Pons (tissue), 1 donor: ENCODE measurements around the gene ENTPD7.
"Not testable (repeated sequence)": the region's sequence is repeated elsewhere in the genome, so short reads cannot be mapped to it uniquely, and the experiment has no call there.

ENCODE experiments used
- DNase-seq: peaks from one replicate; pipeline ENCODE4 v3.0.0-alpha.2; 2016; ENCODE audit warnings: low spot score

ENTPD7 gene

DNA sequence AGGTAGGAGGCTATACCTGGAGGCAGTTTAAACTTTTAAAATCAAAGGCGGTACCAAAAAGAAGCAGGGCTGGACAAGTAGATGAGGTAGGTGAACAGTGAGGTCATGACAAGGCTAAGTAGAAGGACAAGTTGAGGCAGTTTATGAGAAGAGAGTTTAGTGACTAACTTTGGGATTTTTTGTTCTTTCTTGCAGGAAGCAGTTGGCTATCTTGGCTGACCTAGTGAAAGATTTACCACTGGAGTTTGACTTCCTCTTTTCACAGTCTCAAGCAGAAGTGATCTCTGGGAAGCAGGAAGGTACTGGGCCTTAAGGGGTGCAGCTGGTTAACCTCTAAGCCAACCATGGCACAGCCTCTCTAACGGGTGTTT lies 26.3 kb downstream of the ENTPD7 start:
- DNase-seq, result peak; percentile 60

DNA sequence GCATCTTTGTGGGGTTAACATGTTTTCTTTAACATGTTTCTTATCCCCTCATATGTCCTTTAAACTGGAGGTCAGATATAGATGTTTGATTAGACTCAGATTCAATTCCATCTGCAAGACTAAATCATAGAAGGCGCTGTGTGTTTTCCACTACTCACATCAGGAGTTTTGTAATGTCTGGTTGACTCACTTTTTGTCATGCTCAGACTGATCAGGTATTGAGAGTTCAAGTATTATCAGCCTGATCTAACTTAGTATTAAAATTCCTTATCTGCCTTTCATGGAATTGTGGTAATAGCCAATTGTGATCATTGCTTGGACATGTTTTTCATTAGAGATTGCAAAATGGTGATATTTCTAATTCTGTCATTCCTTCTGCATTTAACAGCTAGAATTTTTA lies 30.2 kb downstream of the ENTPD7 start:
- DNase-seq, result no peak

DNA sequence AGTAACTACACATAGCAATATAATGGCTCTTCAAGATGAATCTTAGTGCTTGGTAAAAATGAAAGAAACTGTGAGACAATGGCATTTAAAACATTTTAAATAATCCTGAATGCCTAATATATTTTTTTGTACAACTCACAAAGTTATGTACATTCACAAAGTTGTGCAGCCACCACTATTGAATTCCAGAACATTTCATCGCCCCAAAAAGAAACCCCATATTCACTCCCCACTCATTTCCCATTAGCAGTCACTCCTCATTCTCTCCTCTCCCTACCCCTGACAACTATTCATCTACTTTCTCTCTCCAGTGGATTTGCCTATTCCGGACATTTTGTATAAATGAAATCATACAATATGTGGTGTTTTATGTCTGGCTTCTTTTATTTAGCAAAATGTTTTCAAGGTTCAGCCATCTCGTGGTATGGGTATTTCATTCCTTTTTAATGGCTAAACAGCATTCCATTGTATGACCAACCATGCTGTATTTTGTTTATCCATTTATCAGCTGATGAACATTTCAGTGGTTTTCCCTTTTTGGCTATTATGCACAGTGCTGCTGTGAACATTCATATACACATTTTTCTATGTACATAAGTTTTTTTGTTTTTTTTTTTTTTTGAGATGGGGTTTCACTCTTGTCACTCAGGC lies 34.7 kb downstream of the ENTPD7 start:
- DNase-seq, result no peak

DNA sequence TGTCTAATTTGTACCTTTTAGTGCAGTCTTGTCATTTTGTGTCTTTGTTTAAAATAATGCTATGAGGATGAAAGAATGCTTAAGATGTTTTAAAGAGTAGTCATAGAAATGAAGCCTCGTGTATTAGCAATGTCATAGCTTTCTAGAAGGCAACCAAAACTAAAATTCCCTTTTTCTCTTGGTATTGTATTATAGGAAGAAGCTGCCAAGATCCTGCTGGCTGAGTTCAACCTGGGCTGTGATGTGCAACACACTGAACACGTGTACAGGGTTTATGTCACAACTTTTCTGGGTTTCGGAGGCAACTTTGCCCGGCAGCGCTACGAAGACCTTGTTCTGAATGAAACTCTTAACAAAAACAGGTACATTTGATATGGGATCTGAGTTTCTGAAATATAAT lies 36.5 kb downstream of the ENTPD7 start:
- DNase-seq, result no peak

DNA sequence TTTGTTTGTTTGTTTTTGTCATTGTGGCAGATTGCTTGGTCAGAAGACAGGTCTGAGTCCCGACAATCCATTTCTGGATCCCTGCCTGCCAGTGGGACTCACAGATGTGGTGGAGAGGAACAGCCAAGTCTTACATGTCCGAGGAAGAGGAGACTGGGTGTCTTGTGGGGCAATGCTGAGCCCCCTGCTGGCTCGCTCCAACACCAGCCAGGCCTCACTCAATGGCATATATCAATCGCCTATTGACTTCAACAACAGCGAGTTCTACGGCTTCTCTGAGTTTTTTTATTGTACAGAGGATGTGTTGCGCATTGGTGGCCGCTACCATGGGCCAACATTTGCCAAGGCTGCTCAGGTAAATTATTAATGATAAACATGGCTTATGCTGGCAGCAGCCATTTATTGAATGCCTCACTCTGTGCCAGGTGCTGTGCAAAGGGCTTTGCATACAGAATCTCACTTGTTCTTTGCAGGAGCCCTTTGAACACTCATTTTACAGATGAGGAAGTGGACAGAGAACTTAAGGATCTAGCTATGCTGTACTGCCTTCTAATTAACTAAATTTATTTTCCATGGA lies 39.3 kb downstream of the ENTPD7 start:
- DNase-seq, result no peak

DNA sequence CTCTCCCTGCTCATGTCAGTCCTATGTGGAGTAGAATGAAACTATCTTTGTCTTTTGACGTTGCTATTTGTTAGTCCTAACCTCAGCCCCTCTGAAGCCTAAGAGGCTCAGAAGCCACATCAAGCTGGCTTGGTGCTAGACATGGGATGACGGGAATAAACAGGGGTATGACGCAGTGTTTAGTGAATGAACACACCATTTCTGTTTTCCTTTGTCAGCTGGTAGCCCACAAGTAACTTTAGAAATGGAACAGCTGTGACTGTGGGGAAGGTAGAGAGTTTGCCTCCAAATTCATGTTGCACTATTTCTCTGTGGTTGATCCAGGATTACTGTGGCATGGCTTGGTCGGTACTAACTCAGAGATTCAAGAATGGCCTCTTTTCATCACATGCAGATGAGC lies 41.3 kb downstream of the ENTPD7 start:
- no peak for DNase-seq

DNA sequence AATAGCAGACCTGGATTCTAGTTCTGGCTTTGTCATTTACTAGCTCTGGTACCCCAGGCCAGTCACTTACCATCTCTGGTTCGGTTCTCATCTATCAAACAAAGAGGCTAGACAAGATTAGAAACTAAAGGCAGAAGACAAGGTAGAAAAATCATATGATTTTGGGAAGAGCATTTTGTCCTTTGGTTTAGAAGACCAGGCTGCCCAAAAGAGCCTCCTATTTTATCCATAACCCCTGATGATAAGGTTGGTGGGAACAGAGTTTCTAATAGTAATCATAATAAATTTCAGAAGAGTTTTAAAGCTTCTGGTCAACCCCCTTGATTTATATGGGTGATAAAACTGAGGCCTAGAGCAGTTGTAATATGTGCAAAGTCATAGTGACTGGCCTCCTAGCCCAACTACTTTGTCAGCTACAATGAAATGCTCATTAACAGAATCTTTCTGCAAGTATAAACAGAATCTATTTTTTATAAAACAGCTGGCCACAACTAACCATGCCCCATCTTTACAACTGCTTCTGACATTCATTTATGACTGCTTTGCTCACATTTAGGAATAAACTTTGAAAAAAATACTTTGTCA lies 49.2 kb downstream of the ENTPD7 start:
- no peak for DNase-seq

DNA sequence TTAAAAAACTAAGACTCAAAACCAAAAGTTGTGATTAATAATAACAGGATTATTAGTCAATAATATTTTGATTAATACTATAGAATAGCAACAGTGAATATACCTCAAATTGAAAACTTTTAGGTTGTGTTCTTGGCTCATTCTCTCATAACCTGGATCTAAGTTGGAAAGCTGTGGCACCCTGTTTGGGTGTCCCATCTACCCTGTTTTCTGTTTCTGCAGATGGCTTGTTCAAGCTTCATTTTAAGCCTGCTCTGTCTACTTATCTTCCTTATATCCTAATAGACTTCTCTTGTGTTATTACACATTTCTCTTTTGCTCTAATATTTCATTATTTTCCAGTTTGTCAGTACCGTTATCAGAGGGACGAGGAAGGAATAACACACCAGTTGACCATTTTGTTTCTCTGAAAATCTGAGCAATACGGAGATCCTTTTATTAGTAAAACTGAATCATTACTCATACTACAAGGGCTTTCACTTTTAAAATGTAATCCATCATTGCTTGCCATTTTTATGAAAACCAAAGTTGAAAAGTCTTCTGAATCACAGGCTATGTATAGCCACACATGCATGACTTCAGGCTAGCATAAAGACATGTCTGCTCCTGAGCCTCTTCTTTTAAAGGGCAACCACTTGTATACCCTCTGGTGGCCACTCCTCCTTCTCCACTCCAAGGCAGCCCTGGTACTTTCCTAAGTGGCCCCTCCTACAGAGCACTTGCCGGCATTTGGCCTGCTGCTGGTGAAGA lies 50.3 kb downstream of the ENTPD7 start:
- DNase-seq, result no peak

DNA sequence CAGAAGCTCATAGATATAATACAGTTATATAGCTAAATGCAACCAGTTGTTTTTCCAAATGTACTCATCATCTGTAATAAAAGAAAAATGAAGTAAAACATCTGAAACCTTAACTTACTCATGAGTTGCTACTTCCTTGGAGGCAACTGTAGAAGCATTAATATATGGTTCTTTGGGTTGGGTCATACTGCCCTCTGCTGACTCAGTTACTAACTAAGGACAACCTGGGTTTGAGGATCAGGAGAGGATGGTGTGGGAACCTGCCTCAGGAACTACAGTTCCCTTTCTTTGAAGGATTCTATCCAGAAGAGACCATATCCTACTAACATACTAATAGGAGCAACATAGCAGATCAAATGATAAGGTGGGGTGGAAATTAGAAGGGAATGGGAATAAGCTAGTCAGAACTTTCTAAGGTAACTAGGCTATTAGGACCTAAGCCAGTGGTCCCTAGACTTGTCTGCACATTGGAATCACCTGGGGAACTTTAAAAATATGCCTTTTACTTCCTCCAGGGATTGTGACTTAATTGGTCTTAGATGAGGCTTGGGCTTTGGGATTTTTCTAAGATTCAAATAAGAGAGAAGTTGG lies 51.9 kb downstream of the ENTPD7 start:
- peak; percentile 65 for DNase-seq

DNA sequence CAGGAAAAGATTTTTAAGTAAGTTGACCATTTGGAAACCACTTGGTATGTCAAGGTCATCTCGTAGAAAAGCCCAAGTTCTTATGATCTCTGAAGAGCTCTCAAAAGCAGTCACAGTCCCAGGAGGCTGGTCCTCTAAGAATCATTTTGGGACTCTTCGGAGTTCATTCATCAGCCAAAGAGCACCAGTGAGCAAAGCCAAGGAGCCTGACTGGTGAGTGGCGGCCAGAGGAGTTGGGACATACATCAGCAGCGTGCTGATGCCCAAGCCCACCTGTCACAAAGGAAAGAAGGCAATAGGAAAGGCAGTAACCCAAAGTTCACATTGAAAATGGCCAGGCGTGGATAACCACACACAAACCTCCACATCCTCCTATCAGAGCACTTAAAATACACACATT lies 55.1 kb downstream of the ENTPD7 start:
- no peak for DNase-seq

DNA sequence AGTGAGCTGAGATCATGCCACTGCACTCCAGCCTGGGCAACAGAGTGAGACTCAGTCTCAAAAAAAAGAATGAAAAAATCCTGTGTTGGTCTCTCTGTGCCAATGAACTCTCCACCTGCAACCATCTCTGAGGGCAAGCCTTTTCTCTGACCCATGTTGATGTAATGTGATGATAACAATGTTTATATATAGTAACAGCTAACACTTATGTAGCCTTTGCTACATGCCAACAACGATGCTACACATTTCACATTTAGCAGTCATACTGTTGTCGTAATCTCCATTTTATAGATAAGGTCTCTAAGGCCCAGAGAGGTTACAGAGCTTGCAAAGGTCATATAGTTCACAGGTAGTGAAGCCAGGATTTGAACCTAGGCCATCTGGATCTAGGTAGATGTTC lies 61.1 kb downstream of the ENTPD7 start:
- no peak for DNase-seq

DNA sequence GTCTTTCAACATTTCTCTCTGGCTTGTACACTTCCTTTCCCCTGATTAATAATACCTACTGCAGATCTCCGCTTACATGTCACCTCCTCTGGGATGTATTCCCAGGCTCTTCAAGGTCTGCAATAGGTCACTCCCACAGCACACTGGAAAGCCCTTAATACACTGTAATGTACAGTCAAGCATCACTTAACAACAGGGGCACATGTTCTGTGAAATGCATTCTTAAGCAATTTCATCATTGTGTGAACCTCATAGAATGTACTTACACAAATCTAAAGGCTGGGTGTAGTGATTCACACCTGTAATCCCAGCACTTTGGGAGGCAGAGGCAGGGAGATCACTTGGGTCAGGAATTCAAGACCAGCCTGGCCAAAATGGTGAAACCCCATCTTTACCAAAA lies 70.7 kb downstream of the ENTPD7 start:
- no peak for DNase-seq

DNA sequence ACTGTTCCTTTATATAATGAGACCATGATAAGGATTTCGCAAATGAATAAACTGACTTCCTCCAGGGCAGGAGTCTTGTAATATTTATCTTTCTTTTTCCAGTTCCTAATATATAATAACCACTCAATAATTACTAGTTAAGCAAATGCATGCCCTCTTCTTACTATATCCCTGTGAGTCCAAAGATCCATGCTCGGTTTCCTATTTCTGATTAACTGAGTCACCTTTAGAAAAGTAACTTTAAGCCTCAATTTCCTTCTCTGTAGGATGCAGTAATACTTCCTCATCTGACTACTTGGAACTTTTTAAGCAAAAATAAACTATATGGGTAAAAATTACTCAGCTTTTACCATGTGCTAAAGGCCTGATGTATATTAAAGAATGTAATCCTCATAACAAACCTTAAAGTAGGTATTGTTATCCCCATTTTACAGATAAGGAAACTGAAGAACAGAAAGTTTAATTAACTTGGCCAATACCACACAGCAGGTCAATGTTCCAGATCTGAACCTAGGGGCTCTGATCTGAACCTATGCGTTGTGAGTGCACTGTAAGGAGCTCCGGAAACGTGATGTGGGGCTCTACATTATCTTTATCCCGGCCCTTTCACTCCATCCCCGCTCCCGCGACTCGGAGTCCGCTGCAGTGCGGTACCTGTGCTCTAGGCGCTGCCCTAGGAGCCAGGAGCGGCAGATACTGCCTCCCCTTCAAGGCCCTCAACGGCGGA lies 72.2 kb downstream of the ENTPD7 start:
- DNase-seq, result peak; percentile 4

DNA sequence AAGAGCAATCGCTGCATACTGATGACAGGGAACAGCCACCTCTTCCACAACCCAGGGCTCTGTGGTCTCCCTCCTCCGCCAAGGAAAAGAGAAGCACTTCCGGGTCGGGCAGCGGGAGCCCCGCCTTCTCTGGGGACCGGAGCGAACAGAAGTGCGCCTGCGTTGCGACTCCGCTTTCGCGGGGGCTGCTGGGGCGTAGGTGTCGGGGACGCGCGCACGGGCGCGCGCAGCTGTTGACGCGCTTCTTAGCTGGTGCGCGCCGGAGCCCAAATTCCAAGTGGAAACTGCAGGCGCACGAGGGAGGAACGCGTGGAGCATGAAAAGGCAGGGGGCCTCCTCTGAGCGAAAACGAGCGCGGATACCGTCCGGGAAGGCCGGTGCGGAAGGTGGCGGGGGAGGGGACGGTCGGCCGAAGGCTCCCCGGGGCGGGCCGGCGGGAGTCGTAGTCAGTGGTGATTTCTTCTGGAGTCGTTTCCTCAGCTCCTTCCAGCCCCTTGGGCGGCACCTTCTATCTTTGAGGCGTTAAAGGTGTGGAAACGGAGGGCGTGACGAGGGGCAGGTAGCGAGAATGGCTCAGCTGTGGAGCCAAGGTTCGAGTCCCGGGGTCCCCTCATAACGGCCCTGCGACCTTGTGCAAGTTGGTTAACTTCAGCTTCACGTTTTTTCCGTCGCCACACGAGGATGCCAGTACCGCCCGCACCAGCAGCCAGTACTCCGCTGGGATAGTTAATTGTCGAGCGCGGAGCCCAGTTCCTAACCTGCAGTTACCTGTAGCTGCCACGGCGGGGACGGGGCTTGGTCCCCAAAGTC lies 72.9 kb downstream of the ENTPD7 start, which contains the start of the genes COX15 and CUTC:
Gene COX15, minus strand, starts transcription at position 95 of the 810 bp plus-strand sequence. Its CDS starts 78 bp downstream, at position 17.
Gene CUTC, plus strand, starts transcription at position 202 of the 810 bp plus-strand sequence. Its CDS starts 115 bp downstream, at position 317.
- DNase-seq, result peak; percentile 97

DNA sequence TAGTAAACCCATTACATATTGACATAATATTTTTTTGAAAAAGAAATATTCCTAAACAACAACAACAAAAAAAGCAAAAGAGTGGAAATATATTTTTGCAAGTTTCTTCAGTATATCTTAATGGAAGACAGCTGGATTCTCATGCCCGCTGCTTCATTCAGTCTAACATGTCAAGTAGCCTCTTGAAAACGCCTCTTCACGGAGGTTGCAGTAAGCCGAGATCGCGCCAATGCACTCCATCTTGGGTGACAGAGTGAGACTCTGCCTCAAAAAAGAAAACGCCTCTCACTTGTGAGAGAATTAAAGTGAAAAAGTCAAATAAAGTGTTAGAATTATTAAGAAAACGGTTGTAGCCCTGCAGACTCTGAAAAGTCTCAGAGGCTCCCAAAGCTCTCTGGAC lies 74.1 kb downstream of the ENTPD7 start:
- no peak for DNase-seq

DNA sequence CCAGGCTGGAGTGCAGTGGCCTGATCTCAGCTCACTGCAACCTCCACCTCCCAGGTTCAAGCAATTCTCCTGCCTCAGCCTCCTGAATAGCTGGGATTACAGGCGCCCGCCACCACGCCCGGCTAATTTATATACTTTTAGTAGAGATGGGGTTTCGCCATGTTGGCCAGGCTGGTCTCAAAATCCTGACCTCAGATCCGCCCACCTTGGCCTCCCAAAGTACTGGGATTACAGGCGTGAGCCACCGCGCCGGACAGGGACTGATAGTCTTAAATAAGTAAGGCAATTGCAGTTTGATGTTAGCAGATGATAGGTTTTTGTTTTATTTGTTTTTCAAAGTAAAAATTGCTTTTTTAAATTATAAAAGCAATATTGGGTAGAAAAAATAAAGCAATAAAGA lies 74.8 kb downstream of the ENTPD7 start:
- not testable (repeated sequence) for DNase-seq

DNA sequence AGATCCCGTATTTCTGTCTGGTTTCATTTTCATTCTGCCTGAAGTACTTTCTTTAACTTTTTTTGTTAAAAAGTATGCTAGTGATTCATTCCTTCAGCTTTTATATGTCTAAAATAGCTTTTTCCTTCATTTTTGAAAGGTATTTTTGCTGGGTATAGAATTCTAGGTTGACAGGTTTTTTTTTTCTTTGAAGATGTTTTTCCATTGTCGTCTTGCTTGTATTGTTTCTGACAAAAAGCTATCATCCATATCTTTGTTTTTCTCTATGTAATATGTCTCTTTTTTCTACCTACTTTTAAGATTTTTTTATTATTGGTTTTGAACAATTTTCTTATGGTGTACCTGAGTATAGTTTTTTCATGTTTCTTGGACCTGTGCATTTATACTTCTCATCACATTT lies 81.0 kb downstream of the ENTPD7 start:
- DNase-seq, result no peak

DNA sequence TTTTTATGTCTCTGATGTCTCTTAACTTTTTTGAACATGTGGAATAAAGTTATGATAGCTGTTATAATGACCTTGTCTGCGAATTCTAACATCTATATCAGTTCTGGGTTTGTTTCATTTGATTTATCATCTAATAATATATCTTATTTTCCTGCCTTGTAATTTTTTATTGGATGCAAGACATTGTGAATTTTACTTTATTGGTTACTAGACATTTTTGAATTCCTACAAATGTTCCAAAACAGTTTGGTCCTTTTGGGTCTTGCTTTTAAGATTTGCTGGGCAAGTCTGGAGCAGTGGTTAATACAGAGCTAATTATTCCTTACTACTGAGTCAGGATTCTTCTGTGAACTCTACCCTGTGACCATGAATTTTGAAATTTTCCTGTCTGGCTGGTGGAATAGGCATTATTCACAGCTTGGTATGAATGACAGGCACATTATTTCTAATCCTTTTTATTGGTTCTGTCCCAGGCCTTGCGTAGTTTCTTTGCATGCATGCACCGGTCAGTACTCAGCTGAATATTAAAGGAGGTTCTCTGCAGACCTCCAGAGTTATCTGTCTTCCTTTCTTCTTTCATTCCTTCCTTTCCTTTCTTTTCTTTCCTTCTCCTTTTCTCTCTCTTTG lies 81.7 kb downstream of the ENTPD7 start:
- DNase-seq, result no peak

DNA sequence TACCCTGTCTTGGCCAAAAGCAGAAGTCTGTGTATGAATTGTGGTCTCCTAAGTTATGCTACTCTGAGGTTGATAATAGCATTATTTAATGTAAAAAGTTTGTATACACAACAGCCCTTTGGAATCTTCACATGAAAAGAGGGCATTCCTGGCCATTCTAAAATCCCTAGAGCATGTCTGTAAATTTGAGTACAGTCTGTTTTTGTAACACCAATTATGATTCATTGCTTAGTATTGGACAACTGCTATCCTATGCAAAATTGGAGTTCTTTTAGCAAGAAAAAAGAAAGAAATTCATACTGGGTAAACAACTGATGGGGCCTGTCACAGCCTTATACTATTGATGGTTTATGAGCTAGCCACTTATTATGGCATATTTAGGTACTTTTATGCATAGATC lies 82.9 kb downstream of the ENTPD7 start:
- no peak for DNase-seq

DNA sequence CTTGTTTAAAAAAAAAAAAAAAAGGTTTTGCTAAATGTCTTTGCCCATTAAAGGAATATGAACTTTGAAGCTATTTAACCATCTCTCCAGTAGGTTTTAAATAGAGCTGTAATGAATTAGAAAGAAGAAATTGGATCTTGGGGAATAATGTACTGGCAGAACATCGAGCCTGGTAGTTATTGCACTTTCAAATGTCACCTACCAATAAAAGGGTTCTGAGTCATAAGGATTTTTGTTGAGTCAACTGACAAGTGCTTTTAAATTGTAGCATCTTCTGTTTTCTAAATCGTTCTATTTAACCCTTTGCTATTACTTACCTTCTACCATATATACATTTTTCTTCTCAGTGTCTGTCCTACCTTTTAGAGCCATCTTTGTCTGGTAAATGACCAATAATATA lies 83.4 kb downstream of the ENTPD7 start:
- DNase-seq, result no peak

DNA sequence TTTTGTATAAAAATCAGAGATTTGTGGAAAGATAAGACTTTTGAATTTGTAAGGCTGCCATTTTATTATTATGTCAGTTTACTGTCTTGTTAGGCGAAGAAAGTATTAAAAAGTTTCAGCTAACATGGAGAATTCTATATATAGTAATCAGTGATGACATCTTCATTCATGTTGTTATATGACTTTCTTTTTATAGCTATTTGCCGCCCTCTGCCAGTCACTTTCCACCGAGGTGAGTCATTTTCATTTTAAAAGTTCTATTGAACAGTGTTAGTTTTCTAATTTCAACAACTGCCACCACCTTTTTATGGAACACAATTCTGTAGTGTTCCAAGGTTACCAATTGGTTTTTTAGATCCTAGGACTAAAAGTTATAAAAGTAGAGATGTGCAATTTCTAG lies 84.5 kb downstream of the ENTPD7 start:
- DNase-seq, result no peak
